Lung (tissue), 12 donors: ENCODE measurements around the gene PARVB. TPM values are rescaled to one million over a fixed set of nuclear protein-coding genes. Genes with fewer than 3 reads are reported as not detected.

Experiments used
- ATAC-seq: fragments of 200-7000 bp; cut with Tn5 transposase; one replicate; pipeline ENCODE4 v1.9.1; 2020; ENCODE audit warnings: moderate number of reproducible peaks; ENCODE audit not compliant: insufficient read depth, low FRiP score
- DNase-seq, 3 donors: peaks; one replicate each; pipeline ENCODE4 v3.0.0-alpha.2; 2013 to 2017
- H3K27ac ChIP-seq, 2 donors: one replicate each; pipeline ENCODE4 v1.5.1; 2013; ENCODE audit warnings: mild to moderate bottlenecking in 2 of 2, moderate library complexity in 2 of 2, control low read depth in 1 of 2, inconsistent platforms in 1 of 2, low read depth in 1 of 2, low read length in 1 of 2
- H3K27me3 ChIP-seq, 3 donors: one replicate each; pipeline ENCODE4 v1.5.1; 2013; ENCODE audit warnings: low read length in 2 of 3; ENCODE audit not compliant: control insufficient read depth in 3 of 3, insufficient read depth in 3 of 3
- H3K36me3 ChIP-seq, 4 donors: one replicate each; pipeline ENCODE4 v1.5.1; 2013; ENCODE audit warnings: low read length in 4 of 4, mild to moderate bottlenecking in 1 of 4, moderate library complexity in 1 of 4; ENCODE audit not compliant: control insufficient read depth in 4 of 4, insufficient read depth in 4 of 4
- H3K4me1 ChIP-seq, 5 donors: one replicate each; pipeline ENCODE4 v1.5.1; 2013; ENCODE audit warnings: low read length in 5 of 5, mild to moderate bottlenecking in 2 of 5, moderate library complexity in 1 of 5; ENCODE audit not compliant: control insufficient read depth in 5 of 5, insufficient read depth in 5 of 5
- H3K4me3 ChIP-seq: one replicate; pipeline ENCODE4 v1.5.1; 2013; ENCODE audit warnings: mild to moderate bottlenecking, control low read depth, moderate library complexity
- H3K9ac ChIP-seq, 2 donors: one replicate each; pipeline ENCODE4 v1.5.1; 2013; ENCODE audit warnings: low read length in 2 of 2, control low read depth in 1 of 2; ENCODE audit not compliant: insufficient read depth in 1 of 2
- H3K9me3 ChIP-seq, 4 donors: one replicate each; pipeline ENCODE4 v1.5.1; 2013; ENCODE audit warnings: low read length in 3 of 4, mild to moderate bottlenecking in 1 of 4, moderate library complexity in 1 of 4; ENCODE audit not compliant: control insufficient read depth in 4 of 4, insufficient read depth in 3 of 4
- CTCF ChIP-seq: IDR thresholded peaks from 2 replicates; pipeline ENCODE4 v1.5.1; 2012; ENCODE audit warnings: mild to moderate bottlenecking; ENCODE audit errors: control extremely low read depth, extremely low read depth
- WGBS, 2 donors: extraction: QIAGEN DNeasy Blood & Tissue Kit; methylation state at CpG; one replicate each; pipeline ENCODE4 v1.1.7; 2013; 5-methylcytosine and 5-hydroxymethylcytosine counted together
- polyA plus RNA-seq, 2 donors: library from polyadenylated mRNA; stranded (reverse); fragments of 200-250 nt; gene quantifications; one replicate each; pipeline ENCODE4 v1.2.1, GENCODE V29; 2013
- total RNA-seq, 2 donors: library from RNA; depleted of rRNA in 1 of 2; stranded (reverse); fragments of >200 nt in 1 of 2; gene quantifications; one replicate each; pipeline ENCODE4 v1.2.1, GENCODE V29; 2014 to 2021
- donor health status: control.
- donor health status: control.
- donor health status: Bipolar disorder and iron deficiency.
- donor health status: healthy.
- donor health status: DM: yes; HTN: yes; CAD: no.

PARVB gene
- total and polyA plus RNA-seq, 4 donors: 16.9 to 64.2 (median 49.7) TPM

- no peaks in the 10 kb centered on the region for H3K36me3 ChIP-seq
- no peak overlapping the region for H3K27ac ChIP-seq
- H3K4me3 ChIP-seq: no peak overlapping the region
- peaks cover 0 to 2% (median under 1%) of the 10 kb centered on the region in 3 donors for H3K27me3 ChIP-seq
- DNase-seq (no peak), ATAC-seq (no peak)
- no peak overlapping the region for H3K9ac ChIP-seq
- 92 to 94% methylated on average over 10 to 12 of the region's 12 CpGs for WGBS, 2 donors
- TF ChIP-seq CTCF: no peak
- H3K9me3 ChIP-seq: peaks cover 0 to 2% (median 0%) of the 10 kb centered on the region in 4 donors
- no peaks in the 10 kb centered on the region for H3K4me1 ChIP-seq
Observed at GRCh38 chr22:44188986-44189630, 165.0 kb downstream of the PARVB start.

- H3K4me3 ChIP-seq: no peak overlapping the region
- DNase-seq (no peak), ATAC-seq (no peak)
- no peak overlapping the region for H3K9ac ChIP-seq
- TF ChIP-seq CTCF: no peak
- WGBS, 2 donors: 82 to 87% methylated on average over 12 of the region's 12 CpGs
- H3K27me3 ChIP-seq: peaks cover 0 to 7% (median 7%) of the 10 kb centered on the region in 3 donors
- H3K36me3 ChIP-seq: no peaks in the 10 kb centered on the region
- H3K9me3 ChIP-seq: peaks cover 0 to 2% (median 0%) of the 10 kb centered on the region in 4 donors
- H3K4me1 ChIP-seq: no peaks in the 10 kb centered on the region
- no peak overlapping the region for H3K27ac ChIP-seq
Observed at GRCh38 chr22:44190381-44190976, 166.4 kb downstream of the PARVB start.

GRCh38 chr22:44191036-44191454 lies 166.9 kb downstream of the PARVB start:
- H3K27me3 ChIP-seq: peaks cover 0 to 7% (median 7%) of the 10 kb centered on the region in 3 donors
- no peak overlapping the region for H3K27ac ChIP-seq
- no peaks in the 10 kb centered on the region for H3K36me3 ChIP-seq
- no peak overlapping the region for H3K4me3 ChIP-seq
- H3K9ac ChIP-seq: no peak overlapping the region
- H3K9me3 ChIP-seq: peaks cover 0 to 2% (median 0%) of the 10 kb centered on the region in 4 donors
- TF ChIP-seq CTCF: no peak
- whole genome bisulfite sequencing, 2 donors: 57 to 64% methylated on average over 9 of the region's 9 CpGs
- no peaks in the 10 kb centered on the region for H3K4me1 ChIP-seq
- ATAC-seq: no peak
- DNase-seq: no peak
